SK-N-SH (cell line): ENCODE measurements around the gene CD40LG. TPM values are rescaled to one million over a fixed set of nuclear protein-coding genes. Genes with fewer than 3 reads are reported as not detected.

Experiments
- CTCF ChIA-PET: fragments of 300-600, 350-600 bp; formaldehyde crosslinking; extraction: SDS; loops from one replicate; lab custom pipeline; 2021; lab: Yijun Ruan, JAX
- POLR2A ChIA-PET: fragments of 350-600 bp; sonication (Branson Sonifier 250); formaldehyde crosslinking; extraction: SDS; loops from one replicate; lab custom pipeline; 2020; ENCODE audit warnings: antibody characterized with exemption, inconsistent platforms; lab: Yijun Ruan, JAX
- DNase-seq: peaks from one replicate; pipeline ENCODE4 v3.0.0; 2012
- H2AFZ ChIP-seq: fragments of 200-600 bp; sonication (generic); 2 replicates; pipeline ENCODE4 v1.8.1; 2016; ENCODE audit warnings: antibody characterized with exemption, mild to moderate bottlenecking, low read depth
- H3F3A ChIP-seq: fragments of 200-600 bp; sonication (generic); replicated peaks from 2 replicates; pipeline ENCODE3; 2016; ENCODE audit warnings: antibody characterized with exemption, mild to moderate bottlenecking; ENCODE audit not compliant: insufficient read depth
- H3K27ac ChIP-seq, 2 experiments: fragments of 200-500 bp in 1 of 2; fragments of 200-600 bp in 1 of 2; sonication (Bioruptor generic) in 1 of 2; sonication (generic), shearing (Covaris generic) in 1 of 2; 2 replicates each; pipeline versions ENCODE4 v1.5.1 to v1.6.1; 2014 to 2016; ENCODE audit warnings: low read depth in 2 of 2, inconsistent platforms in 1 of 2, low read length in 1 of 2, mild to moderate bottlenecking in 1 of 2, mixed read lengths in 1 of 2
- H3K27me3 ChIP-seq: fragments of 200-600 bp; sonication (generic), shearing (Covaris generic); 2 replicates; pipeline ENCODE4 v1.6.1; 2016; ENCODE audit warnings: mixed run types; ENCODE audit not compliant: insufficient read depth
- H3K36me3 ChIP-seq, 2 experiments: fragments of 200-500 bp in 1 of 2; fragments of 200-600 bp in 1 of 2; sonication (Bioruptor generic) in 1 of 2; sonication (generic) in 1 of 2; replicated peaks in 1 of 2; 2 replicates each; pipeline versions ENCODE3 to v1.5.1; 2014 to 2016; ENCODE audit warnings: low read length in 1 of 2, mild to moderate bottlenecking in 1 of 2; ENCODE audit not compliant: insufficient read depth in 2 of 2, control insufficient read depth in 1 of 2
- H3K4me1 ChIP-seq, 2 experiments: fragments of 200-500 bp in 1 of 2; fragments of 200-600 bp in 1 of 2; sonication (Bioruptor generic) in 1 of 2; sonication (generic), shearing (Covaris generic) in 1 of 2; 2 replicates each; pipeline versions ENCODE4 v1.5.1 to v1.6.1; 2014 to 2016; ENCODE audit warnings: low read depth in 1 of 2, low read length in 1 of 2, mixed run types in 1 of 2; ENCODE audit not compliant: insufficient read depth in 2 of 2, control insufficient read depth in 1 of 2
- H3K4me2 ChIP-seq: fragments of 200-600 bp; sonication (generic), shearing (Covaris generic); 2 replicates; pipeline ENCODE4 v1.6.1; 2017; ENCODE audit warnings: mixed run types
- H3K4me3 ChIP-seq, 2 experiments: fragments of 200-500 bp in 1 of 2; fragments of 200-600 bp in 1 of 2; sonication (Bioruptor generic) in 1 of 2; sonication (generic), shearing (Covaris generic) in 1 of 2; 2 replicates each; pipeline versions ENCODE4 v1.5.1 to v1.8.1; 2014 to 2016; ENCODE audit warnings: low read depth in 2 of 2, inconsistent platforms in 1 of 2, low read length in 1 of 2, mild to moderate bottlenecking in 1 of 2, mixed read lengths in 1 of 2, moderate library complexity in 1 of 2
- H3K79me2 ChIP-seq: fragments of 200-600 bp; sonication (generic); 2 replicates; pipeline ENCODE4 v1.8.1; 2017; ENCODE audit warnings: mild to moderate bottlenecking; ENCODE audit not compliant: insufficient read depth
- H3K9ac ChIP-seq: fragments of 200-600 bp; sonication (generic); 2 replicates; pipeline ENCODE4 v1.6.1; 2017; ENCODE audit warnings: mixed run types
- H3K9me2 ChIP-seq: fragments of 200-600 bp; sonication (generic); 2 replicates; pipeline ENCODE4 v1.6.1; 2017; ENCODE audit warnings: mixed run types
- H3K9me3 ChIP-seq: fragments of 200-600 bp; sonication (generic); 2 replicates; pipeline ENCODE4 v1.6.1; 2017; ENCODE audit warnings: mixed run types, mild to moderate bottlenecking, moderate library complexity
- H4K20me1 ChIP-seq: fragments of 200-600 bp; sonication (generic); 2 replicates; pipeline ENCODE4 v1.6.1; 2017; ENCODE audit warnings: mild to moderate bottlenecking, mixed run types; ENCODE audit not compliant: insufficient read depth
- GATA2 ChIP-seq: sonication (generic); formaldehyde crosslinking; IDR thresholded peaks from 2 replicates; pipeline ENCODE4 v1.5.0; 2020; ENCODE audit warnings: mild to moderate bottlenecking, missing genetic modification reagents
- MAX ChIP-seq: IDR thresholded peaks from 2 replicates; pipeline ENCODE4 v1.4.0; 2012; ENCODE audit warnings: low read depth
- MEF2A ChIP-seq: IDR thresholded peaks from 2 replicates; pipeline ENCODE4 v1.4.0; 2012; ENCODE audit warnings: low read depth, borderline replicate concordance
- NFIC ChIP-seq: IDR thresholded peaks from 2 replicates; pipeline ENCODE4 v1.4.0; 2012; ENCODE audit warnings: borderline replicate concordance
- NRF1 ChIP-seq: IDR thresholded peaks from 2 replicates; pipeline ENCODE4 v1.6.1; 2012; ENCODE audit warnings: low read depth, mild to moderate bottlenecking, low read length
- PBX3 ChIP-seq: IDR thresholded peaks from 2 replicates; pipeline ENCODE4; 2012
- POLR2AphosphoS5 ChIP-seq: IDR thresholded peaks from 2 replicates; pipeline ENCODE4 v1.6.1; 2012; ENCODE audit warnings: low read depth, low read length
- RAD21 ChIP-seq: IDR thresholded peaks from 2 replicates; pipeline ENCODE4 v1.6.1; 2012; ENCODE audit warnings: mild to moderate bottlenecking, low read length
- REST ChIP-seq: IDR thresholded peaks from 2 replicates; pipeline ENCODE4 v1.6.1; 2012; ENCODE audit warnings: mild to moderate bottlenecking, low read depth, low read length, moderate library complexity
- RFX5 ChIP-seq: IDR thresholded peaks from 2 replicates; pipeline ENCODE4 v1.6.1; 2012; ENCODE audit warnings: mild to moderate bottlenecking, improper control_type of control experiment, low read length
- RXRA ChIP-seq: IDR thresholded peaks from 2 replicates; pipeline ENCODE4 v1.4.0; 2012; ENCODE audit warnings: low read depth, mild to moderate bottlenecking, borderline replicate concordance
- TAF1 ChIP-seq: IDR thresholded peaks from 2 replicates; pipeline ENCODE4 v1.6.1; 2012; ENCODE audit warnings: low read depth, mild to moderate bottlenecking, low read length, moderate library complexity, borderline replicate concordance
- TEAD4 ChIP-seq: IDR thresholded peaks from 2 replicates; pipeline ENCODE4 v1.4.0; 2012; ENCODE audit warnings: mild to moderate bottlenecking, borderline replicate concordance; ENCODE audit not compliant: insufficient read depth
- YY1 ChIP-seq: IDR thresholded peaks from 2 replicates; pipeline ENCODE4 v1.4.0; 2012; ENCODE audit warnings: low read depth, mild to moderate bottlenecking
- ZBTB33 ChIP-seq: IDR thresholded peaks from 2 replicates; pipeline ENCODE4 v1.4.0; 2012; ENCODE audit warnings: low read depth, borderline replicate concordance
- WGBS: methylation state at CpG from one replicate; pipeline ENCODE4 v1.1.6; 2017; ENCODE audit warnings: low lambda C conversion rate; 5-methylcytosine and 5-hydroxymethylcytosine counted together
- polyA plus RNA-seq, 3 experiments: library from polyadenylated mRNA; depleted of rRNA; stranded (reverse); fragments of >200 nt; gene quantifications; 2 replicates each; pipeline ENCODE4 v1.2.3, GENCODE V29; 2012

CD40LG gene
- polyA plus RNA-seq, 1 of the 3 experiments (the other 2 are of a cell fraction): not detected

- ChIA-PET POLR2A (no interaction called here), CTCF (no interaction called here)
- no peak overlapping the region for H3K4me2 ChIP-seq
- H3K9me2 ChIP-seq: no peaks in the 10 kb centered on the region
- no peaks in the 10 kb centered on the region for H3K4me1 ChIP-seq
- H3K4me3 ChIP-seq: no peak overlapping the region
- no peaks in the 10 kb centered on the region for H3K36me3 ChIP-seq
- no peak overlapping the region for H3K27ac ChIP-seq
- TF ChIP-seq NFIC: no peak
- no peak for TF ChIP-seq POLR2AphosphoS5
- no peak for TF ChIP-seq TAF1
- no peak for TF ChIP-seq RFX5
- TF ChIP-seq GATA2 (CRISPR knock-in tag): no peak
- TF ChIP-seq NRF1: no peak
- no peak for TF ChIP-seq MEF2A
- TF ChIP-seq RXRA: no peak
- TF ChIP-seq YY1: no peak
- no peak for TF ChIP-seq TEAD4
- no peak for TF ChIP-seq PBX3
- no peak for TF ChIP-seq REST
- no peak for DNase-seq
- H3F3A ChIP-seq: no peaks in the 10 kb centered on the region
- no peak overlapping the region for H2AFZ ChIP-seq
- no peak overlapping the region for H3K9ac ChIP-seq
- H3K79me2 ChIP-seq: no peaks in the 10 kb centered on the region
- 48% methylated on average over 4 of the region's 4 CpGs for WGBS
- H4K20me1 ChIP-seq: no peaks in the 10 kb centered on the region
- no peaks in the 10 kb centered on the region for H3K27me3 ChIP-seq
- H3K9me3 ChIP-seq: no peaks in the 10 kb centered on the region
Measured at GRCh38 chrX:136622568-136622967, 25.4 kb upstream of the CD40LG start.

- Histone ChIP-seq H2AFZ (no peak overlapping the region), H3K4me3 (no peak overlapping the region), H3K4me2 (no peak overlapping the region), H3K27me3 (no peaks in the 10 kb centered on the region), H3F3A (no peaks in the 10 kb centered on the region), H3K9me2 (no peaks in the 10 kb centered on the region), H3K79me2 (no peaks in the 10 kb centered on the region), H3K27ac (no peak overlapping the region), H3K4me1 (no peaks in the 10 kb centered on the region), H4K20me1 (no peaks in the 10 kb centered on the region), H3K9me3 (no peaks in the 10 kb centered on the region), H3K9ac (no peak overlapping the region), H3K36me3 (no peaks in the 10 kb centered on the region)
- POLR2A ChIA-PET: no interaction called here
- DNase-seq: no peak
- CTCF ChIA-PET: no interaction called here
- WGBS: 29% methylated on average over 1 of the region's 1 CpG
- no peak for TF ChIP-seq RAD21
- no peak for TF ChIP-seq PBX3
- no peak for TF ChIP-seq NFIC
- no peak for TF ChIP-seq REST
- TF ChIP-seq MAX: no peak
- no peak for TF ChIP-seq ZBTB33
- no peak for TF ChIP-seq TAF1
- TF ChIP-seq NRF1: no peak
Measured at GRCh38 chrX:136623396-136623795, 24.6 kb upstream of the CD40LG start.
